DMS153 (cell line): ENCODE results near the gene IFT57.
"Not testable (repeated sequence)": the region's sequence is repeated elsewhere in the genome, so short reads cannot be mapped to it uniquely, and the experiment has no call there.

Experiments
- DNase-seq: peaks from one replicate; lab custom pipeline; 2025; lab: John Stamatoyannopoulos, UW

The IFT57 gene

DNA sequence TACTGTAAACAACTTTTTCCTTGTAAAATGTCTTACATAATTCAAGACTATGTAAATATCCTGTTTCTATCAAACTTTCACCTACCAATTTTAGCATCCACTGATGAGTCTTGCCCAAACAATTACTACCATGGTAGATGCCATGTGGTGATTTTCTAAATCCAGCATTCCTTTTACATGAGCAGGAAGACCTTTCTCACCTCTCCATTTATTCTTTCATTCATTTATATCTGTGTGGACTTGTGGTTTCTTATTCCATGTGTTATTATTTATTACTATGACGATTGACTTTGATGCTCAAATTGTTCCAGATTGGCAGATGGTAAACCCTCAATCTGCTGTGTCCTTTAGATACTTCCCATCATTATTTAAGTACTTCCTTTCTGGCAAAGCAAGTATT is 62.4 kb downstream of the IFT57 start:
- DNase-seq: no peak

DNA sequence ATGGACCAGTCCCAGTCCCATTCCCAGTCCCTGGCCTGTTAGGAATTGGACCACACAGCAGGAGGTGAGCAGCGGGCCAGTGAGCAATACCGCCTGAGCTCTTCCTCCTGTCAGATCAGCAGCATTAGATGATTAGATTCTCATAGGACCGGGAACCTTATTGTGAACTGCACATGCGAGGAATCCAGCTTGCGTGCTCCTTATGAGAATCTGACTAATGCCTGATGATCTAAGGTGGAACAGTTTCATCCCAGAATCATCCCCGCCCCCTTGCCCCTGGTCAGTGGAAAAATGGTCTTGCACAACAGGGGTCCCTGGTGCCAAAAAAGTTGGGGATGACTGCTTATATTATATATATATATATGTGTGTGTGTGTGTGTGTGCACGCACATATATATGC is 63.1 kb downstream of the IFT57 start:
- DNase-seq: no peak

GRCh38 chr3:108158251-108158650 is 64.0 kb downstream of the IFT57 start:
- DNase-seq: no peak

- DNase-seq: no peak
These were observed 65.0 kb downstream of the IFT57 start for GRCh38 chr3:108157273-108157672.

DNA sequence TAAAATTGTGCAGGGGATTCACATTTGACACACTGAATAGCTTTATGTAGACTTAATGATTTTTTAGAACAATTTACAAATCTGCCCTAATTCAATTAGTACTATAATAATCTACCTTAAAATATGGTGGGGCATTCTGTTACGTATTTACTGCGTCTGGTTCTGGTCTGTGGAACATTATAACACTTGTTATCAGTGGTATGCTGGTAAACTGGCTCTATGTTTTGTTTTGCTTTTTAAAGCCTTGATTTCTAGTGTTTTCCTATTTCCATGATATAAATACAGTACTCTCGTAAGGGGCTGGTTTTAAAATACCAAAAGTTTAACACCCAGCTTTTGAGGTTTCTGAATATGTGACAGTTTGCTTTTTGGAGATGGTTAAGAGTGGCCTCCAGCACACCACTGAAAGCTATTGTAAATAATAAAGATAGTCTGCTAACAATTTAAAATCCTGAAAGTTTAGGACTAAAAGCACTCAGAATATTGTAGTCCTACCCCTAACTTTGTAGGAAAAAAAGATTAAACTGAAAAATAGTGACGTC is 65.8 kb downstream of the IFT57 start:
- no peak for DNase-seq

- not testable (repeated sequence) for DNase-seq
These were observed 66.6 kb downstream of the IFT57 start for GRCh38 chr3:108155642-108156041.

- DNase-seq: no peak
These were observed 68.7 kb downstream of the IFT57 start for GRCh38 chr3:108153451-108153981.

DNA sequence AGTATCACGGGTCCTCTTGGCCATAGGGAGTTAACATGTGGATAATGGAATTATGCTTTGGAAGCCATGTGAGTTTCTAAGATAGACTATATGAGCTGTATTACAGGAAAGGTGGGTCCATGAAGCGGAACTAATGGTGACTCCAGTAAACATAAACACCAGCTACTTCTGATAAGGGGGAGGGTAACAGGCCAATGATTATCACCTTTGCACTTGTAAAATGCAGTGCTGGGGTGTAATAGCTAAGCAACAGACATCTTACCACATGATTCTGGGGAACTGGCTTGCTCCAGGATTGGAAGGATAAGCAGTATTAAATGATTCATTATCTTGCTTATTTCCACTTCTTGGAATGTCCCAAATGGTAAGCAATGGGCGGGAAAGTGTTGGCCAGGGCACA is 70.0 kb downstream of the IFT57 start:
- no peak for DNase-seq

DNA sequence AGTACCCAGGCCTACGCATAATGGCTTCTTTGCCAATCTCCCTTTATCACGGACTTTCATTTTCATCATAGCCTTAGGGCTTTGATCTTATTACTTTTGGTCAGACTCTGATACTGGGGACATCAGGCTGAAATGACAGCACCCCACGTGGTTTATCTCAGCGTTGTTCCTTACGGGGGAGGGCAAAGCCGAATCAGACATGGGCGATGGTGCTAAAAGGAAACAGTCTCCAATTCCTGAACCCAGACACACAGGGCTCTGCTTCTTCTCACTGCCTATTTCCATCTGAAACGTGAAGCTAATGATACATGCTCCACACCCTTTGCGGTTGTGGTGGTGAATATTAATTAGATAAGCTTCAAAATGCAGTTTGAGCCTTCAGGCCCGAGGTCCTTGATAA is 72.0 kb downstream of the IFT57 start:
- DNase-seq: no peak

DNA sequence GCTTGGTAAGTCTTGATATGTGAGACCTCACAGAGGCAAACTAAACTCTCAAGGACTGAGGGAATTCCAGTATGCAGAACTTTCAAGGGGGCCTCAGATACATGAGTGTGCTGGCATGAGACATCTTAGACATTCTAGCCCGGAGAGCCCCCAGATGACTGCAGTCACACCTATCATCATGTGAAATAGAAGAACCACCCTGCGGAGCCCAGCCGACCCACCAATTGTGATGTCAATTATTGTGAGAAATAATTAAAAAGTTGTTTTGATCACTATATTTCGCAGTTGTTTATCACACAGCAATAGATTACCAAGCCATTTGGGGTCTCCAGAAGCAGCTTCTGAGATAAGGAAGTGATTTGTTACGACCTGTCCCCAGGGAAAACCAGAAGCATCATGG is 76.1 kb downstream of the IFT57 start:
- DNase-seq: no peak

DNA sequence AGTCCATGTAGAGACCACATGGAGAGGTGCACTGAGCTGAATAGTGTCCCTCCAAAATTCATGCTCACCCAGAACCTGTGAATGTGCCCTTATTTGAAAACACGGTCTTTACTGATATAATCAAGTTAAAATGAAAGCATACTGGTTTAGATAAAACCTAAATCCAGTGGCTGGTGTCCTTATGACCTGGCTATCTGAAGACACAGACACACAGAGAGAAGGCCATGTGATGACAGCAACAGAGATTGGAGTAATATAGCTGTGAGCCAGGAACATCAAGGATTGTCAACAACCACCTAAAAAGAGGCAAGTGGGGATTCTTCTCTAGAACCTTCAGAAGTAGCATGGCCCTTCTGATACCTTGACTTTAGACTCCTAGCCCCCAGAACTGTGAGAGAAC is 76.6 kb downstream of the IFT57 start:
- DNase-seq: no peak

DNA sequence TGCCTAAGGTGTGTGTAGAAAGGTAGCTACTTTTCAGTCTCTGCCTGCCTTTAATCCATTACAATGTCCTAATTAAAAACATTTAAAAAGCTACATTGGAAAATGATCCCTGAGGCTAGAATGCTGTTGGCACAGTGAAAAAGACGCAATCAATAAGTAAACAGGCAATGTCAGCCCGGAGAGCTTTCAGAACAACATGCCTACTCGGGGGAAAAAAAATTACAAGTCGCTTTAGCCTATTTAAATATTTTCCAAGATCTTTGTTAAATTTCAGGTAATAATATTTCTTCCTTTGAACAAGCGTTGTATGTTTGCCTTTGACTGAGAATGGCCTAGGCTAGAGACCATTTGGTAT is 84.8 kb downstream of the IFT57 start:
- no peak for DNase-seq

- DNase-seq: no peak
These were observed 85.4 kb downstream of the IFT57 start for GRCh38 chr3:108136561-108137459.

GRCh38 chr3:108134555-108134880 is 87.7 kb downstream of the IFT57 start:
- no peak for DNase-seq

GRCh38 chr3:108133858-108134554 is 88.2 kb downstream of the IFT57 start:
- DNase-seq: no peak

DNA sequence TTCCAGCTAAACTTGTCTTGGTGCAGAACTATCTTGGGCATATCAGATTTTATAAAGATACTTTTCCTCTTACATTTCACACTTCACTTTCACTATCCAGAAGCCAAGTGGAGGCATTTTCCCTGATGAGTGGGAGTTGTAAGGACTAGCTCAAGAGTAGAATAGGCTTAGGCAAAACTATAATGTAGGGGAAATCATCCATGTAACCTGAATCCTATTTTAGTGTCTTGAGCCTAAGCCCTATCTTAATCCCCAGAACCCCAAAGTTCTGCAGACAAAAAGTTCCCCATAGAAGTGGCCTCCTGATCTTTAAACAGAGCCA is 89.2 kb downstream of the IFT57 start:
- no peak for DNase-seq

GRCh38 chr3:108131475-108132134 is 90.6 kb downstream of the IFT57 start:
- no peak for DNase-seq

- DNase-seq: no peak
These were observed 91.3 kb downstream of the IFT57 start for GRCh38 chr3:108130701-108131474.

- DNase-seq: no peak
These were observed 92.0 kb downstream of the IFT57 start for GRCh38 chr3:108130236-108130635.

DNA sequence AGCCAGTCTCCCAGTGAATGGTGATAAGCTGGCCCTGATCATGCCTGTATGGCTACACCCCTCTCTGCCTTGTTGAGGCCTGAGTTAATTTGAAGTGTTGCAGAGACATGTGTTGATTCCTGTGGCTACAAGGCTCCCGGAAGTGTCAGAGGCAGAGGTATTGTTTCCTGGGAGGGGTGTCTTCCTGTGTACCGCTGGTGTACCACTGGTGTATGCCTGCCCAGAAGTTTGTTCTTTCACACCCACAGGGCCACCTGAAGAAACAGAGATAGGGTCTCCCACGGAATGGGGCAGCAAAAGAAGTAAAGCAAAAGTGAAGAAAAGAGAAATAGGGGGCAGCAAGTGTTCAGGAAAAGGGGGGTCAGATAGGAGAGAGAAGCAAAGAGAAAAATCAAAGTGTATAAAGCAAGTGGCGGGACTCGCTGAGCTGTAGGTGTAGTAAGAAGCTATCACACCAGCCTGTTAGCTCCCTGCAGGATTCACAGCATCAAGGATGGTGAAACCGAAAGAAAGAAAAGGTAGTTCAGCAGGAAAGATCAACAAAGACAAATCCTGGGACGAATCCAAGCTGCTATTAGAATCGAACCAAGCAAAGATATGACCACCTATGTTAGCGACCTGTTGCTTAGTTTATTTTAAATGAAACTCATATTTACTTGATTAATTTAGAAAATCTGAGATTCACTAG is 94.8 kb downstream of the IFT57 start:
- no peak for DNase-seq

GRCh38 chr3:108126348-108126747 is 95.9 kb downstream of the IFT57 start:
- DNase-seq: no peak
